Stimulated activated effector memory CD8-positive, alpha-beta T cell treated with anti-CD3 and anti-CD28 coated beads, Interleukin-12 subunit alpha, Interleukin-12 subunit beta, amount 100 ng/mL, for 72 hours (primary cell): ENCODE measurements around the gene CCDC9.
"Not testable (repeated sequence)": the region's sequence is repeated elsewhere in the genome, so short reads cannot be mapped to it uniquely, and the experiment has no call there.

Experiments
- ATAC-seq: fragments of 150-1000 bp; cut with Tn5 transposase; 2 replicates; pipeline ENCODE4 v1.10.0; 2021
- DNase-seq, 2 donors: peaks; one replicate each; pipeline ENCODE4 v3.0.0; 2021 to 2022; ENCODE audit warnings: low spot score in 2 of 2
- H3K27ac Mint-ChIP-seq: one replicate; pipeline ENCODE4 v1.8.0; 2022; ENCODE audit warnings: mild to moderate bottlenecking, mixed read lengths
- H3K36me3 Mint-ChIP-seq: one replicate; pipeline ENCODE4 v1.8.0; 2022; ENCODE audit warnings: mild to moderate bottlenecking, mixed read lengths
- H3K4me1 Mint-ChIP-seq: one replicate; pipeline ENCODE4 v1.8.0; 2022; ENCODE audit warnings: mixed read lengths
- H3K4me3 Mint-ChIP-seq: one replicate; pipeline ENCODE4 v1.8.0; 2022; ENCODE audit warnings: mild to moderate bottlenecking, mixed read lengths
- H3K9me3 Mint-ChIP-seq: one replicate; pipeline ENCODE4 v1.8.0; 2022; ENCODE audit warnings: mixed read lengths

Gene CCDC9

GRCh38 chr19:47284324-47284899 is 28.1 kb downstream of the CCDC9 start:
- no peak overlapping the region for H3K4me3 Mint-ChIP-seq
- peaks cover 13% of the 10 kb centered on the region for H3K36me3 Mint-ChIP-seq
- ATAC-seq, result no peak
- H3K27ac Mint-ChIP-seq, result no peak overlapping the region
- DNase-seq, result peak in 1 of 2 donors; percentile 45
- no peaks in the 10 kb centered on the region for H3K9me3 Mint-ChIP-seq
- peaks cover 23% of the 10 kb centered on the region for H3K4me1 Mint-ChIP-seq

DNA sequence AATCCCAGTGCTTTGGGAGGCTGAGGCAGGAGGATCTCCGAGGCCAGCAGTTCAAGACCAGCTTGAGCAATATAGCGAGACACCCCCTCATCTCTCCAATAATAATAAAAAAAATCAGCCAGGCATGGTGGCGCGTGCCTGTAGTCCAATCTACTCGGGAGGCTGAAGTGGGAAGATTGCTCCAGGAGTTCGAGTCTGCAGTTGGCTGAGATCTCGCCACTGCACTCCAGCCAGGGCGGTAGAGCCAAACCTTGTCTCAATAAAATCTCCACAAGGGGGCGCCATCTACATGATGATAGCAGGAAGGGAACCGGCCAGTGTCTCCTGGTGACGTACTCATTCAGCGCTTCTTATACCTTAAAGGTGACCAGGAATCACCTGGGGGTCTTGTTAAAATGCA is 39.7 kb downstream of the CCDC9 start:
- DNase-seq, result peak; percentile 82 to 89
- H3K9me3 Mint-ChIP-seq, result no peaks in the 10 kb centered on the region
- peak; percentile 94 for ATAC-seq
- H3K36me3 Mint-ChIP-seq, result no peaks in the 10 kb centered on the region
- H3K27ac Mint-ChIP-seq, result no peak overlapping the region
- peaks cover 23% of the 10 kb centered on the region for H3K4me1 Mint-ChIP-seq
- H3K4me3 Mint-ChIP-seq, result no peak overlapping the region

DNA sequence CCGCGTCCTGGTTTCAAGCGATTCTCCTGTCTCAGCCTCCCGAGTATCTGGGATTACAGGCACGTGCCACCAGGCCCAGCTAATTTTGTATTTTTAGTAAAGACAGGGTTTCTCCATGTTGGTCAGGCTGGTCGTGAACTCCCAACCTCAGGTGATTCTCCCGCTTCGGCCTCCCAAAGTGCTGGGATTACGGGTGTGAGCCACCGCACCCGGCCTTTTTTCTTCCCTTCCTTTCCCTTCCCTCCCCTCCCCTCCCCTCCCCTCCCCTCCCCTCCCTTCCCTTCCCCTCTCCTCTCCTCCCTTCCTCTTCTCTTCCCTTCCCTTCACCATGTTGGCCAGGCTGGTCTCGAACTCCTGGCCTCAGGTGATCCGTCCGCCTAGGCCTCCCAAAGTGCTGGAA is 44.5 kb downstream of the CCDC9 start:
- not testable (repeated sequence) for H3K9me3 Mint-ChIP-seq, ATAC-seq, H3K36me3 Mint-ChIP-seq, DNase-seq, H3K4me3 Mint-ChIP-seq
- Mint-ChIP-seq H3K4me1 (peaks cover 26% of the 10 kb centered on the region), H3K27ac (peak overlapping the region; percentile 41)

GRCh38 chr19:47302249-47302648 is 45.9 kb downstream of the CCDC9 start:
- H3K4me1 Mint-ChIP-seq, result peaks cover 16% of the 10 kb centered on the region
- no peaks in the 10 kb centered on the region for H3K36me3 Mint-ChIP-seq
- ATAC-seq (no peak), DNase-seq (no peak)
- H3K9me3 Mint-ChIP-seq, result no peaks in the 10 kb centered on the region
- no peak overlapping the region for H3K4me3 Mint-ChIP-seq
- H3K27ac Mint-ChIP-seq, result no peak overlapping the region

DNA sequence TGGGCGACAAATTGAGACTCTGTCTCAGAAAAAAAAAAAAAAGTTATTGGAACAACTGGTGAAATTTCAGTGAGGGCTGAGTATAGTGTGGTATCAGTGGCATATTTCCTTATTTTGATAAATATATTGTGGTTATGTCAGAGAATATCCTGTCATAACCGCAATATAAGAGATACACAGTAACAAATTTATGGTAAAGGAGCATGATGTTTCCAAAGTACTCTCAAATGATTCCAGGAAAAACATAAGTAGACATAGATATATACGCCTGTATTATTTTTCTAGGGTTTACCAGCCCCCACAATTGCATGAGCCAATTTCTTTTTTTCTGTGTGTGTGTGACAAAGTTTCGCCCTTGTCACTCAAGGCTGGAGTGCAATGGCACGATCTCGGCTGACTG is 47.6 kb downstream of the CCDC9 start:
- ATAC-seq (no peak), DNase-seq (no peak)
- Mint-ChIP-seq H3K4me3 (no peak overlapping the region), H3K36me3 (no peaks in the 10 kb centered on the region), H3K9me3 (no peaks in the 10 kb centered on the region), H3K4me1 (peaks cover 16% of the 10 kb centered on the region), H3K27ac (no peak overlapping the region)

- no peak overlapping the region for H3K4me3 Mint-ChIP-seq
- H3K4me1 Mint-ChIP-seq, result peaks cover 10% of the 10 kb centered on the region
- DNase-seq, result peak; percentile 49 to 65
- ATAC-seq, result no peak
- H3K27ac Mint-ChIP-seq, result no peak overlapping the region
- no peaks in the 10 kb centered on the region for H3K36me3 Mint-ChIP-seq
- H3K9me3 Mint-ChIP-seq, result no peaks in the 10 kb centered on the region
Measured at GRCh38 chr19:47305309-47305751, 49.0 kb downstream of the CCDC9 start.

DNA sequence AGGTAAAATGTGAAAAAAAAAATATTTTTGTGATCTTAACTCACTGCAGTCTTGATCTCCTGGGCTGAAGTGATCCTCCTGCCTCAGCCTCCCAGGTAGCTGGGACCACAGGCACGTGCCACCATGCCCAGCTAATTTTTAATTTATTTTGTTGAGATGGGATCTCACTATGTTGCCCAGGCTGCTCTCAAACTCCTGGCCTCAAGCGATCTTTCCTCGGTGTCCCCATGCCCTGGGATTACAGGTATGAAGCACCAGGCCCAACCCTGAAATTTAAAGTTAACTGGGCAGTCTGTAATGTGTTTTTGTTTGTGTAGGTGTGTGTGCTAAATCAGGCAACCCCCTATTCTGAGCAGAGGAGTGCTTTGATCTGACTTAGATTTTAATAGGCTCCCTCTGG is 50.0 kb downstream of the CCDC9 start:
- H3K4me3 Mint-ChIP-seq, result no peak overlapping the region
- DNase-seq, result no peak
- H3K4me1 Mint-ChIP-seq, result peaks cover 5% of the 10 kb centered on the region
- no peaks in the 10 kb centered on the region for H3K36me3 Mint-ChIP-seq
- ATAC-seq, result no peak
- H3K9me3 Mint-ChIP-seq, result no peaks in the 10 kb centered on the region
- H3K27ac Mint-ChIP-seq, result no peak overlapping the region

- ATAC-seq (no peak), DNase-seq (no peak)
- no peak overlapping the region for H3K27ac Mint-ChIP-seq
- peaks cover 5% of the 10 kb centered on the region for H3K4me1 Mint-ChIP-seq
- no peaks in the 10 kb centered on the region for H3K36me3 Mint-ChIP-seq
- no peaks in the 10 kb centered on the region for H3K9me3 Mint-ChIP-seq
- H3K4me3 Mint-ChIP-seq, result no peak overlapping the region
Measured at GRCh38 chr19:47309038-47309437, 52.7 kb downstream of the CCDC9 start.

- DNase-seq (no peak), ATAC-seq (no peak)
- no peaks in the 10 kb centered on the region for H3K9me3 Mint-ChIP-seq
- no peaks in the 10 kb centered on the region for H3K36me3 Mint-ChIP-seq
- H3K4me3 Mint-ChIP-seq, result no peak within 1 kb of the TSS
- H3K27ac Mint-ChIP-seq, result no peak within 1 kb of the TSS
- peaks cover 5% of the 10 kb centered on the region for H3K4me1 Mint-ChIP-seq
Measured at GRCh38 chr19:47309608-47310007, 53.3 kb downstream of the CCDC9 start, which contains the start of gene C5AR1. Gene C5AR1, plus strand, starts transcription at chr19:47309861. Its CDS starts 35 bp downstream, at chr19:47309896.

- no peak overlapping the region for H3K27ac Mint-ChIP-seq
- no peaks in the 10 kb centered on the region for H3K9me3 Mint-ChIP-seq
- ATAC-seq (no peak), DNase-seq (no peak)
- peaks cover 4% of the 10 kb centered on the region for H3K4me1 Mint-ChIP-seq
- H3K36me3 Mint-ChIP-seq, result no peaks in the 10 kb centered on the region
- no peak overlapping the region for H3K4me3 Mint-ChIP-seq
Measured at GRCh38 chr19:47310323-47310722, 54.0 kb downstream of the CCDC9 start.

DNA sequence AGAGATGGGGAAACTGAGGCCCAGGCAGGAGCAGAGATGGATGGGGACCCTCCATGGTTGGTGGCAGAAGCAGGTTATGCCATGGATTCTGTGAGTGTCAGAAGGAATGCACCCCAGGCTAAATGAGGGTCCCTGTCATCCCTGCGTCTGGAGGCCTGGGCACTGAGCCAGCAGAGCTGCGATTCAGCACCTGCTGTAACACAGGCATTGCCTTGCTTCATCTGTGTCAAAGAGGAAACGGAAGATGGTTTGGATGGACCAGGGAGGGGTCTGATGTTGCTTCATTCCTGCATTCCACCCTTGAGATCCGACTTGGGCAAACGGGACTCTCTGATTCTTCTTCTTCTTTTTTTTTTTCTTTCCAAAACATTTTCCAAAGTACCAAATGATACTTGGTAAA is 54.5 kb downstream of the CCDC9 start:
- H3K27ac Mint-ChIP-seq, result no peak overlapping the region
- H3K4me1 Mint-ChIP-seq, result peaks cover 5% of the 10 kb centered on the region
- no peak overlapping the region for H3K4me3 Mint-ChIP-seq
- ATAC-seq (no peak), DNase-seq (no peak)
- H3K36me3 Mint-ChIP-seq, result no peaks in the 10 kb centered on the region
- no peaks in the 10 kb centered on the region for H3K9me3 Mint-ChIP-seq

DNA sequence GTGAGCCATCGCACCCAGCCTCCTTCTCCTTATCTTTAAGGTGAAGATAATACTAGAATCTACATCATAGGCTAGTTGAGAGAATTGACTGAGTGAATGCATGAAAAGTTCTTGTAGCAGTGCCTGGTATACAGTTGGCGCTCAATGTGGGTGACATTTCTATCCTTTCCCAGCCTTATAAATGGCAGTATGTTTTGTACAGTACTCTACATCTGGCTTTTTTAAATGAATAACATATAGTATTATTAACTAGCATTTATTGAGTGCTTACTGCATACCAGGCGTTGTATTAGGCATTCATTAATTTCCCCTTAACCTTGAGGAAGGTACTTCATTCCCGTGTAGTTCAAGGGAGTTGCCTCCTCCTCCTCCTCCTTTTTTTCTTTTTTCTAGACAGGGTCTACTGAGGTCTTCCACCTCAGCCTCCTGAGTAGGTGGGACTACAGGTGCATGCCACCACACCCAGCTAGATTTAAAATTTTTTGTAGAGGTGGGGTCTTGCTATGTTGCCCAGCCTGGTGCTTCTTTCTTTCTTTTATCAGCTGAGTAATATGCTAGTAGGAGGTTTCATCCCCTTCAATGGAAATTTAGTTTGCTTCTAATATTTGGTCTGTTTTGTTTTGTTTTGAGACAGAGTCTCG is 56.2 kb downstream of the CCDC9 start:
- Mint-ChIP-seq H3K4me3 (no peak overlapping the region), H3K4me1 (peaks cover 5% of the 10 kb centered on the region)
- no peak for DNase-seq

DNA sequence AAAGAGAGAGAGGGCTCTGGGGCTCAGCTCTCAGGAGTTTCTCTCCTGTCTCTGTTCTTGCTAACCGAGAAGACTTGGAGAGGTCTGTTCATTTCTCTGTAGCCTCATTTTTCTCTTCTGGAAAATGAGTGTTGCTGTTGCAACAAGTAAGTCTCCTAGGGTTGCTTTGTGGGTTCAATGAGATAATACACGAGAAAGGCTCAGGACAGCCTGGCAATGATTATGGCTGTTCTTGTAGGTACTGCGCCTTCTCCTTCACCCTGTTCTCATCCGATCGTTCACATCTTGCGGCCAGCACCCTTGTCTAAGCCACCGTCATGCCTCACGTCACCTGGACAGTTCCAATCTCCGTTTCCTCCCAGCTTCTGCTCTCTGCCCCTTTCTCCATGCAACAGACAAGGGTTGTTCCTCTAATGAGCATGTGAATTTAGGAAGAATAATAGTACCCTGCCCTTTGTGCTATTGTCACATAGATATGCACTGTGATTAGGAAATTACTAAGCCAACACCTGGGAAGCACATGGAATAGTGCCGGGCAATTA is 57.5 kb downstream of the CCDC9 start:
- no peak overlapping the region for H3K4me3 Mint-ChIP-seq
- H3K36me3 Mint-ChIP-seq, result no peaks in the 10 kb centered on the region
- H3K27ac Mint-ChIP-seq, result no peak overlapping the region

More for the DNA sequence above, 56.2 kb downstream of the CCDC9 start:
- Mint-ChIP-seq H3K36me3 (no peaks in the 10 kb centered on the region), H3K27ac (no peak overlapping the region), H3K9me3 (no peaks in the 10 kb centered on the region)
- ATAC-seq, result no peak

GRCh38 chr19:47315125-47315821 is 58.9 kb downstream of the CCDC9 start:
- peaks cover 5% of the 10 kb centered on the region for H3K4me1 Mint-ChIP-seq
- peak; percentile 90 for ATAC-seq
- DNase-seq, result no peak
- H3K4me3 Mint-ChIP-seq, result no peak overlapping the region
- H3K27ac Mint-ChIP-seq, result no peak overlapping the region
- H3K36me3 Mint-ChIP-seq, result no peaks in the 10 kb centered on the region
- H3K9me3 Mint-ChIP-seq, result no peaks in the 10 kb centered on the region

More for the DNA sequence above, 57.5 kb downstream of the CCDC9 start:
- ATAC-seq (no peak), DNase-seq (no peak)
- Mint-ChIP-seq H3K4me1 (peaks cover 5% of the 10 kb centered on the region), H3K9me3 (no peaks in the 10 kb centered on the region)

DNA sequence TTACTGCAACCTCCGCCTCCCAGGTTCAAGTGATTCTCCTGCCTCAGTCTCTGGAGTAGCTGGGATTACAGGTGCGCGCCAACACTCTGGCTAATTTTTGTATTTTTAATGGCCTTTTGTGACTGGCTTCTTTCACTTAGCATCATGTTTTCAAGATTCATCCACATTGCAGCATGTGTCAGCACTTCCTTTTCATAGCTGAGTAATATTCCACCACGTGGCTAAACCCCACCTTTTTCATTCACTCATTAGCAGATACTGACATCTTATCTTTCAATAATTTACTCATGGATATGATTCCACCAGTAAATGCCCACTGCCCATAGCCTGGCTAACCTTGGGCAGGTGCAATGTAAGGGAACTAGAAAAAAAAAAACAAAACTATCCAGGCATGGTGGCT is 60.2 kb downstream of the CCDC9 start:
- DNase-seq, result no peak
- Mint-ChIP-seq H3K4me3 (no peak overlapping the region), H3K4me1 (peaks cover 5% of the 10 kb centered on the region), H3K27ac (no peak overlapping the region), H3K9me3 (no peaks in the 10 kb centered on the region), H3K36me3 (no peaks in the 10 kb centered on the region)
- ATAC-seq, result no peak
